IPS-15b (cell line): ENCODE data around the gene CLDN7.
"Not testable (repeated sequence)": the region's sequence is repeated elsewhere in the genome, so short reads cannot be mapped to it uniquely, and the experiment has no call there.

Source experiments
- H3K27me3 ChIP-seq: one replicate; pipeline ENCODE4 v1.6.1; 2013; ENCODE audit warnings: low read length; ENCODE audit not compliant: control insufficient read depth, insufficient read depth
- H3K36me3 ChIP-seq: one replicate; pipeline ENCODE4 v1.6.1; 2013; ENCODE audit warnings: low read length; ENCODE audit not compliant: control insufficient read depth, insufficient read depth
- H3K4me1 ChIP-seq: one replicate; pipeline ENCODE4 v1.6.1; 2013; ENCODE audit warnings: mild to moderate bottlenecking, low read length; ENCODE audit not compliant: control insufficient read depth, insufficient read depth
- H3K4me3 ChIP-seq: one replicate; pipeline ENCODE4 v1.5.1; 2013; ENCODE audit warnings: low read depth, low read length
- H3K9ac ChIP-seq: one replicate; pipeline ENCODE4 v1.6.1; 2013; ENCODE audit warnings: low read depth, mild to moderate bottlenecking, low read length
- H3K9me3 ChIP-seq: one replicate; pipeline ENCODE4 v1.6.1; 2013; ENCODE audit warnings: mild to moderate bottlenecking, low read length; ENCODE audit not compliant: control insufficient read depth, insufficient read depth

CLDN7 gene

GRCh38 chr17:7249214-7249613 is 13.1 kb downstream of the CLDN7 start:
- peaks cover 8% of the 10 kb centered on the region for H3K36me3 ChIP-seq
- no peaks in the 10 kb centered on the region for H3K27me3 ChIP-seq
- no peak overlapping the region for H3K9ac ChIP-seq
- H3K4me3 ChIP-seq = no peak overlapping the region
- H3K4me1 ChIP-seq = peaks cover 7% of the 10 kb centered on the region
- H3K9me3 ChIP-seq = no peaks in the 10 kb centered on the region

DNA sequence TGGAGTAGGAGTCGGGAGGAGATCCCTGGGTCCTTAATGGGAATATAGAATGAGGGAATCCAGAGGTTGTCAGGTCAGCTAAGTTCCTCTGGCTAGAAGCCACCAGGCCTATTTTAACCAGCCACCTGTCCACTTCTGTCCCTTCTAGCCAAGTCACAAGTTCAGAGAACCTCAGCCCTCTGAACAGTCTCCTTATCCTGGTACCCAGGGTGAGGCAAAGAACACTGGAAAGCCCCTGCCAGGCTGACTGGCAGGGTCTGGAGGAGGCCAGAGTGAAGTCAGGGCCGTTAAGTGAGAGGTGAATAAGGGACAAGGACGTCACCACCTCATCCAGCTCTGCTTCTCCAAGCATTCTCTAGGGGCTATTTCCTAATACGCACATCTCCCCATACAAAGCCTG is 13.5 kb downstream of the CLDN7 start:
- Histone ChIP-seq H3K9me3 (no peaks in the 10 kb centered on the region), H3K9ac (no peak overlapping the region), H3K4me1 (peaks cover 7% of the 10 kb centered on the region), H3K27me3 (no peaks in the 10 kb centered on the region), H3K4me3 (no peak overlapping the region), H3K36me3 (peaks cover 11% of the 10 kb centered on the region)

DNA sequence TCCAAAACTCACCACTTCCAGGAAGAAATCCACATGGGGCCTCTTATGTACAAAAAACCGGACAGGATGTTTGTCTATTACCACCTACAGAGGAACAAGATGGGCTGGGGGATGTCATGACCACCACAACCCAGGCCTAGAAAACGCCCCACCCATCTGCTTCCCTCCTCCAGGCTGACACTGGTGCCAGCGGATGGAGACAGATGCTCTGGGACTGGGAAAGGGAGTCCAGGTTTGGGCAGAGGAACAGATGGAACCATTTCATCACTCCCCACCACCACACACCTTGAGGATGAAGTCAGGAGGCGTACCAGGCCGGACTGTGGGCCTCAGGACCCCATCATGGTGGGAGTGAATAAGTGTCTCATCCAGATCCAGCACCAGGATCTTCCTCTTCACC is 15.5 kb downstream of the CLDN7 start:
- no peak overlapping the region for H3K4me3 ChIP-seq
- peaks cover 3% of the 10 kb centered on the region for H3K4me1 ChIP-seq
- H3K36me3 ChIP-seq = peaks cover 11% of the 10 kb centered on the region
- H3K9ac ChIP-seq = no peak overlapping the region
- no peaks in the 10 kb centered on the region for H3K27me3 ChIP-seq
- no peaks in the 10 kb centered on the region for H3K9me3 ChIP-seq

- not testable (repeated sequence) for H3K4me3 ChIP-seq, H3K9me3 ChIP-seq, H3K27me3 ChIP-seq, H3K4me1 ChIP-seq, H3K9ac ChIP-seq
- H3K36me3 ChIP-seq = peaks cover 14% of the 10 kb centered on the region
Observed at GRCh38 chr17:7243838-7244237, 18.4 kb downstream of the CLDN7 start.

DNA sequence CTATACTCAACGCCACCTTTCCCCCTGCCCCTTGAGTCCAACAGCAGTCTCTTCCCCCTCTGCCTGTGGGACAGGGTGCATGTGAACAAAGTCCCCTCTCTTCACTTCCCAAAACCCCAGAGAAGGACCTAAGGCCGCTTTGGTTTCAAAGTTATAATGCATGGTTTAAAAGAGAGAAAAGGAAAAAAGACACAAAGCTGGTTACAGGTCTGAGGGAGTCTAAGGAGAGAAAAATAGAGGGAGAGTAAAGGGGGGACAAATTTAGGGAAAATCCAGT is 18.9 kb downstream of the CLDN7 start:
- H3K9ac ChIP-seq = peak overlapping the region; percentile 57
- H3K36me3 ChIP-seq = peaks cover 14% of the 10 kb centered on the region
- H3K4me1 ChIP-seq = peaks cover 6% of the 10 kb centered on the region
- peak overlapping the region; percentile 95 for H3K4me3 ChIP-seq
- no peaks in the 10 kb centered on the region for H3K9me3 ChIP-seq
- H3K27me3 ChIP-seq = no peaks in the 10 kb centered on the region

DNA sequence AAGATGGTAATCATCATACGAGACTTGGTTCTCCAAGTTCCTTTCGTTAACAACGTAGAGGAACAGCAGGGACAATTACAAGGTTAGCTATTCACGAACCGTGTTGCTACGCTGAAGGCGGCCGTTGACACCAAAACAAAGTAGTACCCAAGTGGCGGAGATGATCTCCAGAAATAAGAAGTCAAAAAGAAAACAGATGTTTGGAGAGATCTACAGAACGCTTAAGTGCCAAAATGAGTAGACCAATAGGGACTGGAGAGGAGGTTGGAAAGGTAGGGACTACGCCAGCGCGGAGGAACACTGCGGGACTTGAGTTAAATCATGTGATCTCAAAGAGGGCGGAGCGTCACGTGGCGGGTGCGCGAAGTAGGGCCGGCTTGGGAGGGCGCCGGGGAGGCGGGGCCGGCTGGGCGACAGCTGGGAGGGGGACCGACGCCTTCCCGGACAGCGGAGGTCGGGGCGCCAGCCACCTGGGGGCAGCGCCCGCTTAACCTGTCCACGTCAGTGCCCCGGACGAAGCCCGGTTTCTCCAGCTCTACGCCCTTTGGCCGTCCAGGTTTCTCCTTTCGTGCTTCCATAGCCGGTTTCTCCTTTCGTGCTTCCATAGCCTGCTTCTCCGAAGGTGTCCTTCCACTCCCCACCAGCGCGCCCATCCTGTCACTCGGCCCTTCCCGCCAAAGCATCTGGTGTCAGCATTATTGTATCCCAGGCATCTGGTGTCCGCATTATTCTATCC is 19.4 kb downstream of the CLDN7 start:
- Histone ChIP-seq H3K4me1 (peaks cover 6% of the 10 kb centered on the region), H3K4me3 (peak overlapping the region; percentile 95), H3K36me3 (peaks cover 14% of the 10 kb centered on the region), H3K9me3 (no peaks in the 10 kb centered on the region), H3K27me3 (no peaks in the 10 kb centered on the region), H3K9ac (peak overlapping the region; percentile 70)

- Histone ChIP-seq H3K27me3 (no peaks in the 10 kb centered on the region), H3K9ac (peak within 1 kb of the TSS; percentile 86), H3K4me1 (peaks cover 10% of the 10 kb centered on the region), H3K9me3 (no peaks in the 10 kb centered on the region), H3K4me3 (peak within 1 kb of the TSS; percentile 95), H3K36me3 (peaks cover 14% of the 10 kb centered on the region)
Observed at GRCh38 chr17:7241783-7242716, 20.2 kb downstream of the CLDN7 start, which contains the start of gene GABARAP. Gene GABARAP (minus strand): TSS chr17:7242449. CDS start chr17:7242330, 119 bp downstream.

- H3K4me3 ChIP-seq = peak overlapping the region; percentile 95
- H3K9ac ChIP-seq = peak overlapping the region; percentile 40
- H3K4me1 ChIP-seq = peaks cover 11% of the 10 kb centered on the region
- H3K36me3 ChIP-seq = peaks cover 21% of the 10 kb centered on the region
- H3K9me3 ChIP-seq = no peaks in the 10 kb centered on the region
- H3K27me3 ChIP-seq = no peaks in the 10 kb centered on the region
Observed at GRCh38 chr17:7241090-7241733, 21.1 kb downstream of the CLDN7 start.

DNA sequence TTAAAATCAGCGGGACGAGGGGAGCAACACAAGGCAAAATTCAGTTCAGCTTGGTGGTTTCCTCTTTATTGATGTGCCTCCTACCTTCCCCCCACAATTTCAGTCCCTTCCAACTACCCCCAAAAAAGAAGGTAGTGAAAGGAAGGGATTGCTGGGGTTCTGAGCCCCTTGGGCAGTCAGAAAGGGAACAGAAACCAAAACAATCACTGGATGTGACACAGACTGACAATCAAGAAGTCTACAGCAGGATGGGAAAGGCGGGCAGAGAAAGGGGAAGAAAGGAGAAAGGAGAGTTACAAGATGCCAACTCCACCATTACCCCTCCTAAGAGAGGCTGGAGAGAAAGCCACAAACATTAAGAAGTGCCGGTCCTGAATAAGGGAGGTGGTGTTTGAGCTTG is 21.9 kb downstream of the CLDN7 start:
- Histone ChIP-seq H3K27me3 (no peaks in the 10 kb centered on the region), H3K36me3 (peaks cover 23% of the 10 kb centered on the region), H3K4me3 (peak overlapping the region; percentile 95), H3K9me3 (no peaks in the 10 kb centered on the region), H3K9ac (no peak overlapping the region), H3K4me1 (peaks cover 11% of the 10 kb centered on the region)

- H3K9me3 ChIP-seq = no peaks in the 10 kb centered on the region
- H3K9ac ChIP-seq = peak within 1 kb of the TSS; percentile 89
- no peaks in the 10 kb centered on the region for H3K27me3 ChIP-seq
- peak within 1 kb of the TSS; percentile 95 for H3K4me3 ChIP-seq
- H3K4me1 ChIP-seq = peaks cover 11% of the 10 kb centered on the region
- peaks cover 29% of the 10 kb centered on the region for H3K36me3 ChIP-seq
Observed at GRCh38 chr17:7239091-7240027, 22.9 kb downstream of the CLDN7 start, which contains the start of gene PHF23. Gene PHF23 (minus strand): TSS chr17:7239457. CDS start chr17:7239279, 178 bp downstream.
